Activated CD4-positive, alpha-beta T cell treated with anti-CD3 and anti-CD28 coated beads, Interleukin-2, amount 10 ng/mL, durations not matched to agents 24 days and 14 days (primary cell): ENCODE results near the gene DAAM1. TPM values are rescaled to one million over a fixed set of nuclear protein-coding genes. Genes with fewer than 3 reads are reported as not detected.

Experiments
- DNase-seq: peaks from one replicate; pipeline ENCODE4 v3.0.0; 2022
- H3K27ac Mint-ChIP-seq: one replicate; pipeline ENCODE4 v1.8.0; 2022; ENCODE audit warnings: mild to moderate bottlenecking, mixed read lengths
- H3K27me3 Mint-ChIP-seq: one replicate; pipeline ENCODE4 v1.8.0; 2022; ENCODE audit warnings: mixed read lengths
- H3K36me3 Mint-ChIP-seq: one replicate; pipeline ENCODE4 v1.8.0; 2022; ENCODE audit warnings: low read depth, mild to moderate bottlenecking, mixed read lengths
- H3K4me1 Mint-ChIP-seq: one replicate; pipeline ENCODE4 v1.8.0; 2021; ENCODE audit warnings: mixed read lengths
- H3K4me3 Mint-ChIP-seq: one replicate; pipeline ENCODE4 v1.8.0; 2022; ENCODE audit warnings: mild to moderate bottlenecking, moderate library complexity, mixed read lengths
- H3K9me3 Mint-ChIP-seq: one replicate; pipeline ENCODE4 v1.8.0; 2021; ENCODE audit warnings: mixed read lengths
- intact Hi-C: fragments of 100-400 bp; cut with micrococcal nuclease; formaldehyde crosslinking; loops from one replicate; pipeline ENCODE4 v1.15.1; 2023
- total RNA-seq: library from RNA; stranded (reverse); gene quantifications from 2 replicates; pipeline ENCODE4 v1.2.3, GENCODE V29; 2022

The DAAM1 gene
- total RNA-seq, 1 donor from 2014 or later = 7.2 TPM

DNA sequence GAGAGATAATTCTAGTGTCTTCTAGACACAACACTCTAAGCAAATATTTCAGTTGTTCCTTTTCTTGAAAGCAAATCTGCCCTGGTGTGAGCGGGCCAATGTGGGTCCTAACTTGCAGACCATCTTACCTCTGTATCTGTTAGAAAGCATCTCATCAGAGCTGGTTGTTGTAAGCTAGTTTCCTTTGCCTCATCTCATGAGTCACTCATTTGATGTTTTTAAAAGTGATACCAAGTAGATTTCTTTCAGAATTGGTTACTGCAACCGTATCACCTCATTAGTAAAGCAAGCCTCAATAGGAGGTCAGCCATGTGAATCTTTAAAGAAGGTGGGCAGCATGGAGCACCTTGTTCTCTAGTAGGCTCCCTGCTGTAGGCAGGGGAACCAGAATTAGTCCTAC is 78.6 kb downstream of the DAAM1 start:
- peaks cover 6% of the 10 kb centered on the region for H3K36me3 Mint-ChIP-seq
- no peak overlapping the region for H3K4me3 Mint-ChIP-seq
- peaks cover 13% of the 10 kb centered on the region for H3K9me3 Mint-ChIP-seq
- H3K27me3 Mint-ChIP-seq = no peaks in the 10 kb centered on the region
- no peak for DNase-seq
- peak overlapping the region; percentile 30 for H3K27ac Mint-ChIP-seq
- intact Hi-C loops = loop anchor here (1.0 kb wide), 1 partner anchor 8 kb away; no protein-coding TSS in a partner anchor
- H3K4me1 Mint-ChIP-seq = peaks cover 19% of the 10 kb centered on the region

DNA sequence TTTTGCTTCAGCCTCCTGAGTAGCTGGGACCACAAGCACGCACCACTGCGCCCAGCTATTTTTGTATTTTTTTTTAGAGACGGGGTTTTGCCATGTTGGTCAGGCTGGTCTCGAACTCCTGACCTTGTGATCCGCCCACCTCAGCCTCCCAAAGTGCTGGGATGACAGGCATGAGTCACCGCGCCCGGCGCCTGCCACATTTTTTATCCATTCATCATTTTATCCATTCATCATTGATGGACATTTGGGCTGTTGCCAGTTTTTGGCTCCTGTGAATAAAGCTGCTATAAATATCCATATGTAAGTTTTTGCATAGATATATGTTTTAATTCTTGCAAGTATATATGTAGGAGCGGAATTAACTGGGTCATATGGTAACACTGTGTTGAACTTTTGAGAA is 79.5 kb downstream of the DAAM1 start:
- no peaks in the 10 kb centered on the region for H3K27me3 Mint-ChIP-seq
- H3K27ac Mint-ChIP-seq = no peak overlapping the region
- peaks cover 13% of the 10 kb centered on the region for H3K9me3 Mint-ChIP-seq
- DNase-seq = no peak
- H3K4me1 Mint-ChIP-seq = peaks cover 14% of the 10 kb centered on the region
- intact Hi-C loops = no loop called here
- H3K4me3 Mint-ChIP-seq = no peak overlapping the region
- peaks cover 6% of the 10 kb centered on the region for H3K36me3 Mint-ChIP-seq

DNA sequence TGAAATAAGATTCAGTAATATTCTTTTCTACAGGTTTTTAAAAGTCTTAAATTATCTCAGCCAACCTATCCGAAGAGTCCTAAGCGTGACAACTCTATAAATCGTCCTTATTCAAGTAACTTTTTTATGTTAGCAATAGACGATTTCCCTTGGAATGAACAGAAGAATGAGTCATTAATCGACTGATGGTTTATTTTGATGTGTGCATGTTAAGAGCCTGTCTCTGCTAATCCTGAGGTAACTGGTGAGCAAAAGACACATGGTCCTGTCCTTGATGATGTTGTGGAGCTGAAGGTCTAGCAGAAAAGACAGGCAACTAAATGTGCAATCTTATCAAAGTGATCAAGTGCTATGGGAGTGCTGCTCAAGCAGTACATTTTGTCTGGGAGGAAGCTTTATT is 80.4 kb downstream of the DAAM1 start:
- H3K36me3 Mint-ChIP-seq = peaks cover 6% of the 10 kb centered on the region
- H3K4me3 Mint-ChIP-seq = no peak overlapping the region

DNA sequence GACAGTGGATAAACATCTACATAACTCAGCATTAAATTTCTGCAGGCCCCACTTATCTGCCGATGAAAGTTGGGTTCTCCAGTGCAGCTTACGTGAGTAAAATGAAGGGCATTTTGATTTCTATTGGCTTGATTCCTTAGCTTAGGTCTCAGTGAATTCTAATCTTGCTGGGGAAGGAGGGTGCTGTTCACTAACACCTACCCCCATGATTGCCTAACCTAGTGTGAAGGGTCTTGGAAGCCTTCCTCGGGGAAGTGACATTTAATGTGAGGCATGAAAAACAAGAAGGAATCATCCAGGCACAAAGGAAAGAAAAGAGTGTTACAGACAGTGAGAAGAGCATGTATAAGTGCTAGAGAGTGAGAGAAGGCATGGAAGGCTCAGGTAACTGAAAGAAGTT is 81.0 kb downstream of the DAAM1 start:
- Mint-ChIP-seq H3K4me1 (peaks cover 14% of the 10 kb centered on the region), H3K4me3 (no peak overlapping the region), H3K27ac (no peak overlapping the region), H3K27me3 (no peaks in the 10 kb centered on the region), H3K9me3 (peaks cover 13% of the 10 kb centered on the region), H3K36me3 (peaks cover 6% of the 10 kb centered on the region)
- no peak for DNase-seq
- intact Hi-C loops = no loop called here

More for the DNA sequence above, 80.4 kb downstream of the DAAM1 start:
- no peak for DNase-seq
- Mint-ChIP-seq H3K27ac (no peak overlapping the region), H3K4me1 (peaks cover 14% of the 10 kb centered on the region), H3K27me3 (no peaks in the 10 kb centered on the region), H3K9me3 (peaks cover 13% of the 10 kb centered on the region)
- intact Hi-C loops = no loop called here

DNA sequence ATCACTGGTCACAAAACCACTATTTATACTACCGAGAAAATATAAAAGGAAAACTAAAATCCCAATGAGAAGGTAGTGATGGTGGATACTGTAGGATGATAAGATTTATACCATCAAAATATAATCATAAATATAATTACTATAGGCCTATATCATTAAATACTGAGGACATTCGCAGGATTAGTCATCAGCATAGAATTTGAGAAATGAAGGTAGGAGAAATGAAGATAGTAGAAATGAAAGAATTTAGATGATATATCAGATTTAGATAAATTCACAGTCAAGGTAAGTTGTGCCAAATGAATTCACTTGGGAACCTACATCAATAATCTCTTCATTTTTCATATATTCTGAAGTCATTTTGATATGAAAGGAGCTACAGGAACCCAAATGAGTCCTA is 82.8 kb downstream of the DAAM1 start:
- Mint-ChIP-seq H3K27ac (no peak overlapping the region), H3K36me3 (no peaks in the 10 kb centered on the region), H3K4me3 (no peak overlapping the region), H3K4me1 (peaks cover 23% of the 10 kb centered on the region), H3K9me3 (no peaks in the 10 kb centered on the region), H3K27me3 (no peaks in the 10 kb centered on the region)
- intact Hi-C loops = no loop called here
- DNase-seq = no peak

DNA sequence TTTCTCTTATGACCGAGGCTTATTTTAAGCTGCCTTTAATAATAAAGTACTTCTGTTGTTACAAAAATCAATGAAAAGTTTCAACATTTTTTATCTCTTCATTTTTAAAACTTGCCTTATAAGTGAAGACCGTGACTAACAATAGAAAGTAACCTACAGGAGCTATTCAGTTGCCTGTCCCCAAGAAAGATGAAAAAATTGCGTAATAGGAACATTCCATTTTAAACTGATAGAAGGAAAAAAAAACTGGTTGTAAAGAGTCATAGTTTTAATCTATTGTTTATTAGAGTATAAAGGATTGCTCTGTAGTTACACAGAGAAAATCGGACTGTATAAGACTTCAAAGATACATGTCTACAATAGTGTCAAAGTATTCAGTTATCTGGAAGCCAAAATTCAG is 83.3 kb downstream of the DAAM1 start:
- intact Hi-C loops = no loop called here
- Mint-ChIP-seq H3K9me3 (no peaks in the 10 kb centered on the region), H3K27me3 (no peaks in the 10 kb centered on the region)

DNA sequence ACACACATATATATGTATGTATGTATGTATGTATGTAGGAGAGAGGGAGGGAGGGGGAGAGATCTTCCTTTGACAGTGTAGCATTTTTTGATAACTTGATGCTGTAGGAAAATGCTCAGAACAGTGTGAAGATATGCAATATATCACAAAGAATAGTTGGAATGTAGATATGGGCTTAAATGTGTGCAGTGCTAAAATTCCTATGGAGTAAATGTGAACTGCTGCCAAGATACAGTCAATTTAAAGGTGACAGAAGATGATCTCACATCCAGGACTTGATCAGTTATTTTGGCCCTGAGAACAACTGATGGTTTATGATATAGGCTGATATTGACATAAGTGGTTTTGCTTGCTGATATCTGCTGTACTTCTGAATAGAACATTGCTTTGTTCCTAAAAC is 84.2 kb downstream of the DAAM1 start:
- Mint-ChIP-seq H3K4me1 (peaks cover 19% of the 10 kb centered on the region), H3K4me3 (no peak overlapping the region), H3K36me3 (no peaks in the 10 kb centered on the region), H3K27ac (no peak overlapping the region), H3K27me3 (no peaks in the 10 kb centered on the region), H3K9me3 (no peaks in the 10 kb centered on the region)
- intact Hi-C loops = no loop called here
- DNase-seq = no peak

More for the DNA sequence above, 83.3 kb downstream of the DAAM1 start:
- H3K4me1 Mint-ChIP-seq = peaks cover 22% of the 10 kb centered on the region
- H3K27ac Mint-ChIP-seq = no peak overlapping the region
- H3K36me3 Mint-ChIP-seq = no peaks in the 10 kb centered on the region
- DNase-seq = no peak
- no peak overlapping the region for H3K4me3 Mint-ChIP-seq

DNA sequence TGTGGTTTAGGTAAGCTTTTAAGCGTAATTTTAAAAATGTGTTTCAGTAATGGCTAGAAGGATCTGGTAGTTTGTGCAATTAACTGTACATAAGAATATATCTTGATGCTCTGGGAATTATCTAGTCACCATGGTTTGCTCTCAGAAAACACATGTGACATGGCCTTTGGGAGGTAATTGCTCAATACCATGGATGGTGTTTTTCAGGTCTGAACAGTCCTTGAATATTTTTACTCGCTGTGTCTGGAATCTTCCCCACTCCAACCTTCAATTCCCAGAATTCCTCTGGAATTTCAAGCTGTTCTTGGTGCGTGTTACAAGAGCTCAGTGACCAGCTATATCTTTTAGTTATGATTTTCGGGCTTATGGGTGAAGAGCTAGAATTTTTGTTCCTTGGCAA is 85.3 kb downstream of the DAAM1 start:
- Mint-ChIP-seq H3K27me3 (peaks cover 2% of the 10 kb centered on the region), H3K4me3 (no peak overlapping the region), H3K36me3 (peaks cover 3% of the 10 kb centered on the region), H3K4me1 (peaks cover 19% of the 10 kb centered on the region), H3K9me3 (no peaks in the 10 kb centered on the region), H3K27ac (no peak overlapping the region)
- intact Hi-C loops = loop anchor here (2.0 kb wide), 1 partner anchor 47 kb away; no protein-coding TSS in a partner anchor
- DNase-seq = no peak

DNA sequence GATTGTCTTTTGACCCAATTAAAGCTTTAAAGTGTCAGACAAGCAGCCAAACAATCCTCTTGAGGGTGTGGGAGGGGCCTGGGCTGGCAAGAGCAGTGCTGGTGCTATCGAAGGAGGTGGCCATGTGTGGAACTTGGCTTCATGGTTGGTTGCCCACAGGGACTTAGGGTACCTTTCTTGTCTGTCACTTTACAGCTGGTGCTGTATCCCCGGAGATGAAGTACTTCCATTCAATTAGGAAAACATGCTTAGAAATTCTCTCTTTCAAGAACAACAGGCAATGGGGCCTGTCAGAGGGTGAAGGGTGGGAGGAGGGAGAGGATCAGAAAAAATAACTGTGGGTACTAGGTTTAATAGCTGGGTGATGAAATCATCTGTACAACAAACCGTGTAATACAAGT is 86.5 kb downstream of the DAAM1 start:
- intact Hi-C loops = loop anchor here (1.0 to 2.0 kb wide), 4 partner anchors 8 to 87 kb away; partner anchors contain the start of gene DAAM1
- no peak overlapping the region for H3K27ac Mint-ChIP-seq
- H3K36me3 Mint-ChIP-seq = peaks cover 3% of the 10 kb centered on the region

DNA sequence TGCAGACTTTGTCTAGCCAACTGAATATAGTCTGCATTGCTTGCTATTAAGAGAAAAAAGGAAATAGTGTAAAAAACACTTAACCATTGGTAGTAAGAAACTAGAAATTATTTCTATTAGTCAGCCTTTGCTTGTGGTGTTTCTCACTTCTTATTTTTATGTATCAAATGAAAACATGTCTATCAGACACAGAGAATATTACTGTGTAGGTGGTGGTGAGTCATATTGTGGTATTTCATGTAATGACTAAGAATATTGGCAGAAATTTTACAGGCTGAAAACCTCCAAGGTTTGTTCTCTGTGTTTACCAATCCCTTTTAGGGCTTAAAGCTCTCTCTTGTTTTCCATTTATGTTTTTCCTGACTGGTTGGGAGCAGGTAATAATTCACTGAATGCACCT is 87.2 kb downstream of the DAAM1 start:
- peaks cover 3% of the 10 kb centered on the region for H3K36me3 Mint-ChIP-seq
- intact Hi-C loops = loop anchor here (1.0 to 2.0 kb wide), 4 partner anchors 8 to 87 kb away; partner anchors contain the start of gene DAAM1
- peak overlapping the region; percentile 47 for H3K27ac Mint-ChIP-seq

More for the DNA sequence above, 86.5 kb downstream of the DAAM1 start:
- Mint-ChIP-seq H3K4me3 (no peak overlapping the region), H3K9me3 (no peaks in the 10 kb centered on the region), H3K27me3 (peaks cover 2% of the 10 kb centered on the region), H3K4me1 (peaks cover 19% of the 10 kb centered on the region)
- no peak for DNase-seq

DNA sequence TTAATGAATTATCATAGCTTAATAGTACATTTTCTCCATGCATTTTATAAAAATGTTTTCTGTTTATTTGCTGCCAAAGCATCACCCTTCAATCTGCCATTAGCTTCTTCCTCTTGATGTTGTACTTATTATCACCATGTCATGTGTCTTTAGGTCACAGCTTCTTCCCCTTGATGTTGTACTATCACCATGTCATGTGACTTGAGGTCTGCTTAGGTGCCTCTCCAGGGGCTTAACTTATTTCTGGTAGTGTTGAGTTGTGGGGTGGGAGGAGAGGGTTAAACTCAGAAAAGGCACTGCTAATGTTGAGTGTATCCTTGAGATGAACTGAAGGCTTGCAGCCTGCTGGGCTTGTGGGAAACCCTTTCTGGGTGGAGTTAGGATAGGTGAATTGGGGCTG is 87.8 kb downstream of the DAAM1 start:
- DNase-seq = no peak
- intact Hi-C loops = no loop called here
- Mint-ChIP-seq H3K27ac (peak overlapping the region; percentile 56), H3K4me3 (no peak overlapping the region), H3K9me3 (no peaks in the 10 kb centered on the region), H3K27me3 (peaks cover 2% of the 10 kb centered on the region), H3K4me1 (peaks cover 19% of the 10 kb centered on the region), H3K36me3 (peaks cover 3% of the 10 kb centered on the region)

More for the DNA sequence above, 87.2 kb downstream of the DAAM1 start:
- Mint-ChIP-seq H3K4me1 (peaks cover 19% of the 10 kb centered on the region), H3K4me3 (no peak overlapping the region), H3K27me3 (peaks cover 2% of the 10 kb centered on the region), H3K9me3 (no peaks in the 10 kb centered on the region)
- no peak for DNase-seq

DNA sequence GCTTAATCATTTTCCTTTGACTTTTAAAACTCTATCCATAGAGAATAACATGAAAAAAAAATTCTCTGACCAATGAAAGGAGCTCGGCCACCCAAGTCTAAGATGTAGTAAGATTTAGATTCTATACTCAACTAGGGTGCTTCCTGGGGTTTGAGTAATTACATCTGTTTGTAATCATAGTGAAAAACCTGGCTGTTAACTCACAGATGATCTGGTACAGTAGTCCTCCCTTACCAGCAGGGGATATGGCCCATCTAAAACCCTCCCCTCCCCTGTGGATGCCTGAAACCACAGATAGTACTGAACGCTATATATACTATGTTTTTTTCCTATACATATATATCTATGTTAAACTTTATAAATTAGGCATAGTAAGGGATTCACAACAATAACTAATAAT is 89.2 kb downstream of the DAAM1 start:
- no peak for DNase-seq
- H3K9me3 Mint-ChIP-seq = no peaks in the 10 kb centered on the region
- H3K36me3 Mint-ChIP-seq = peaks cover 3% of the 10 kb centered on the region
- peaks cover 2% of the 10 kb centered on the region for H3K27me3 Mint-ChIP-seq
- H3K4me1 Mint-ChIP-seq = peaks cover 19% of the 10 kb centered on the region
- H3K4me3 Mint-ChIP-seq = no peak overlapping the region
- intact Hi-C loops = no loop called here
- no peak overlapping the region for H3K27ac Mint-ChIP-seq

DNA sequence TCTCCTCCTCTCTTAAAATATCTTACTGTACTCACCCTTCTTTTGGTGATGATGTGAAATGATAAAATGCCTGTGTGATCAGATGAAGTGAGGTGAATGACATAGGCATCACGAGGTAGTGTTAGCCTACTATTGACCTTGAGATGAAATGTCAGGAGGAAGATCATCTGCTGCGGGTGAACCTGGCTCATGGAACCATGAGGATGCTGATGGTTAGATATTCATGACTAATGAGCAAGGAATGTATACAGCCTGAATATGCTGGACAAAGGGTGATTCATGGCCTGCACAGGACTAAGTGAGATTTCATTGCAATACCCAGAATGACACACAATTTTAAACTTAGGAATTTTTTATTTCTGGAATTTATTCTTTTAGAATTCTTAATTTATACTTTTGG is 89.6 kb downstream of the DAAM1 start:
- H3K27ac Mint-ChIP-seq = no peak overlapping the region
- no peaks in the 10 kb centered on the region for H3K9me3 Mint-ChIP-seq
- peaks cover 19% of the 10 kb centered on the region for H3K4me1 Mint-ChIP-seq
- no peak for DNase-seq
- no peak overlapping the region for H3K4me3 Mint-ChIP-seq
- intact Hi-C loops = no loop called here
- peaks cover 2% of the 10 kb centered on the region for H3K27me3 Mint-ChIP-seq
- peaks cover 3% of the 10 kb centered on the region for H3K36me3 Mint-ChIP-seq

DNA sequence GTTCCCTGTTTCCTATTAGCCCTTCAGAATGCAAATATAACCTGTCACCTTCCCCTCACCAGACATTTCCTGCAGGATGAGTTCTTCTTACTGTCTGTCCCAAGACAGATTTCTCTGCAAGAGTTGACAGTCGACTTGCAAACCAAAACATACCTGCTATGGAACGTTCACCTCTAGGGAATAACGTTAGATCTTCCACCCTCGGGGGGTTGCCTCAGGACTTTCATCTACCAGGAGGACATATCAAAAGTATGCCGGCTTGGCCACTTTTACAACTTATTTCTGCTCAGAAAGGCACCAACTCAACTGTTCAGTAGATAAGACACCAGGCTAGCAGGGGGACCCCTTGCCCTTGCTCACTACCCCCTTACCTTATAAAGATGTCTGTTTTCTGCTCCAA is 92.5 kb downstream of the DAAM1 start:
- Mint-ChIP-seq H3K9me3 (peaks cover 14% of the 10 kb centered on the region), H3K27ac (no peak overlapping the region), H3K4me3 (no peak overlapping the region), H3K4me1 (peaks cover 7% of the 10 kb centered on the region), H3K36me3 (peaks cover 7% of the 10 kb centered on the region), H3K27me3 (peaks cover 2% of the 10 kb centered on the region)
- intact Hi-C loops = no loop called here
- DNase-seq = no peak
